HG02678 (cell line): ENCODE results near the gene URB1.
"Not testable (repeated sequence)": the region's sequence is repeated elsewhere in the genome, so short reads cannot be mapped to it uniquely, and the experiment has no call there.

Experiments used
- ATAC-seq: cut with Tn5 transposase; IDR thresholded peaks from one replicate; pipeline ENCODE4 v1.9.1; 2021; ENCODE audit warnings: mild to moderate bottlenecking, moderate library complexity; ENCODE audit not compliant: unreplicated experiment

URB1 gene

DNA sequence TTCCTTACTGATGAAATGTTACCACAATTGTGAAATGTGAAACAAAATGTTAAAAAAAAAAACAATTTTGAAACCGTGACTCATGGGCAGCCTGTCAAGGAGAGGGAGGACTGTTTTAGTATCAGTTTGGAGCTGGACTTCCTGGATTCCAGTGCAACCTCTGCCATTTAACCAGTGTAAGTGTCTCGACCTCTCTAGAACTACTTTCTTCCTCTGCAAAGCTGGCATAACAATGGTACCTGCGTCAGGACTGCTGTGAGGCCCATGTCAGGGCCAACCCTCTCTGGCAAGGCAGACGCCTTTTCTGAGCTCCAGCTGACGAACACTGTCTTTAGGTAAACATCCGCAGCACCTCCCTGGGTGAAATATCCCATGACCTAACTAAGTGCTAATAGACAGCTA, 20.9 kb downstream of the URB1 start:
- no peak for ATAC-seq

DNA sequence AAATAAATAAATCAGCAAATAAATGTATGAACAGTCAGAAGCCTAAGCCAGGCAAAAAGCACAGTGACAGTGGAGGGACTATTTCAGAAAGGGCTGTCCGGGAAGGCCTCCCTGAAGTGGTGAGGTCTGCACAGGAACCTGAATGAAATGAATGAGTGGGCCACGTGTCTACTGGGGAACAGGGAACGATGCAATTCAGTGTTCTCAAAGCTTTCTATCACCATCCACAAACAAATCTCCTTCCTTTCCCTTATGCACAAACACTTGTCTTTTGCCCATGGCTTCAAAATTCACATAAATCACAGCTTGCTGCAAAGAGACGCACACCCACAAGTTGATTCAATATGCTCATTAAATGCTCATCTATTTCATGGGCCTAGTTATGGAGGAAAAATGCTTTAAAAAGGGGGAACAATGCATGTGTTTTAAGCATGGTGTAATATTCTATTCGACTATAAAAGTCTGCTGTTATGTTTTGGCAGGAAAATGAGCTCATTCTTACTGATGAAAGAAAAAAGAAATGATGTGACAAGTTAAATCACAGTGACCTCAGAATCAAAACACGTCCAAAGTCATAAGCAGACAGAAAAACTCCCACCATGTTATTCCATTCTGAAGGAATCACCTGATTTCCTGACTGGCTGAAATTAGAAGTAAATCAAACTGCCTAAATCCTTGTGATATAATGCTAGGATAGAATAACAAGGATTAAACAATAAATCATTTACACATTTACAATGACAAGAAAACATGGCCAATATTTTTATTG, 21.6 kb downstream of the URB1 start:
- ATAC-seq = no peak

DNA sequence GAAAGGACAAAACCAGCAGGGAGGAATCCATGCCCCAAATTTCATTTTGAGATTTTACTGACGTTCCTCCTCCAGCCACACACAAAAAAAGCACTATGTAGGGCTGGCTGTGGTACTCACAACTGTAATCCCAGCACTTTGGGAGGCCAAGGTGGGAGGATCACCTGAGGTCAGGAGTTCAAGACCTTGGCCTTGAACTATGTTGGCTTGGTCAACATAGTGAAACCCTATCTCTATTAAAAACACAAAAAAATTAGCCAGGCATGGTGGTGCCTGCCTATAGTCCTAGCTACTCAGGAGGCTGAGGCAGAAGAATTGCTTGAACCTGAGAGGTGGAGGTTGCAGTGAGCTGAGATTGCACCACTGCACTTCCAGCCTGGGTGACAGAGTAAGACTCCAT, 23.9 kb downstream of the URB1 start:
- not testable (repeated sequence) for ATAC-seq

DNA sequence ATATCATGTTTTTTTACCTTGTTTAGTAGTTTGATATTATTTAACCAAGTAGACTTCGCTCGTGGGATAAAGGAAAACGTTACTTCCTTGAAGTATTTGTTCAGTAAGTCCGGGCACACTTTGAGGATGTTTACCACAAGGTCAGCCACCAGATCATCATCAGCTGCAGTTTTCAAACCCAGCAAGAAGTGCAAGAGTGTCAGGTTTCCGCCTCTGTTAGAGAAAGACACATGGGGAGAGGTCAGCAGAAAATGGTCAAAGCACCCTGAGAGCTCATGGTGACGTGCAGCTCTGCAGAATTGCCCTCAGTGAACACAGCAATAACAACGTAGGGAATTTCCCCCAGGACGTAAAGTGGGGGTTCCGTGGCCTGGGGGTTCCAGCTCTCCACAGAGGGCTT, 24.4 kb downstream of the URB1 start:
- no peak for ATAC-seq

DNA sequence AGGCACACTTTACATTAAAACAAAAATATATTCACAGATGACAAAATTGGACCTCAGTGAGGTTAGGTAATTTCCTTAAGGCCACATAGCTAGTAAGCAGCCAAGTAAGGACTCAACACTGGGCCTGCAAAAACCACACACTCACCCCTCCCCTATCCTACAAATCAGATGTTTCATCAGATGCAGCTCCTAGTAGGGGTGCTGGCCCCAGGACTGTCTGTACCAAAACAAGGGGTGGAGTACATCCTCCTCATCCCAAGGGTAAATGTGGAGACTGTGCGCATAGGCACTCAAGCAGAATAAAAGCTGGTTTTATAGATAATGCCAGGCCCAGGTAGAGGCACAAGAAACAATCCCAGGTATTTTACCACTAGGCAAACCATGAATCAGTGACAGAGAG, 25.7 kb downstream of the URB1 start:
- no peak for ATAC-seq

DNA sequence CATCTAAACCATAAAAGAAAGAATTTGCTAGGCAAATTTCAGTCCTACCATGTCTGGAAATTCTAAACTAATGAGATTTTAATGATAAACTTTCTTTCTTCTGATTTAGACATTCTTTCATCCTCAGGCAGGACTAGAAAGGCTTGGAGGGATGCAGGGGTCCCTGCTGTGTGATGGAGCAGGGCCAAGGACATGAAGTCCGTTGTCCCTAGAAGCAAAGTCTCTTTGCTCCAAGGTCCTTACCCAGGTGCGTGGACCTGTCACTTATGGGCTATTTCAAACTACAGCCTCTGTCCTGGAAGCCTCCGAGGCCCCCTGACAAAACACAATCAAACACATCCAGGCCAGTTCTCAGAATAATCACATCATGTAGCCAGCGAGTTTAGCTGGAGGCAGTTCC, 26.6 kb downstream of the URB1 start:
- ATAC-seq = no peak

DNA sequence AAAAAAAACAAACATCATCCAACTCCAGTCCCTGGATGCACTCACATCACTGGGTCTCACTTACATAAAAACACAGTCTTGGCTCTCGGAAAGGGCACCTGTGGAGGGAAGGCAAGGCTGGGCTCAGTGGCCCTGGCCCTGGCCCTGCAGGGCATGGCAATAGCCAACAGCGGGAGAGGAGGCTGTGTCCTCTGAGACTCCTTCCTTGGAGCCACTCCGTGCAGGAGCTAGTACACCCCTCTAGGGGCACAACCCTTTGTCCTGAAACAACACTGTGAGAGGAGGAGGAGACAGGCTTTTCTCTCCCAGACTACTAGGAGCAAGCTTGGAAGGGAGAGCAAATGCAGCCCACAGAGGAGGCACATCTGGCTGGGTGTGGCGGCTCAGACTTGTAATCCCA, 28.0 kb downstream of the URB1 start:
- ATAC-seq = no peak

DNA sequence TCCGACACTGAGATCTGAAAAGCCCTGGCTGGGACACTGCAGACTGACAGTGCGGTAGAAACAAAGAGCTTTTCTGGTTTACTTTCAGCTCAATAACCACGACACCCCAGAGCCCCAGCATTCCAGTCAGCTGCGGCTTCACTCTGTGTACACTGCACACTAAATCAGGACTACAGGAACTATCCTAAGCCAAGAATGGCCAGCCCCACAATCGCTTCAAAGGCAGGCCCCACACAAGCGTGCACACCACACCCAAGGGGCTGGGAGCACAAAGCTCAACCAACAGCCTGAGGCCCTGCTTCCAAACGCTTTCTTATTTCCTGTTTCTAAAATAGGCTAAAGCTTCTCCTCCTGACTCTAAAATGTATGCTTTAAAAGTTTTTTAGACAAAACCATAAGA, 28.4 kb downstream of the URB1 start:
- no peak for ATAC-seq

DNA sequence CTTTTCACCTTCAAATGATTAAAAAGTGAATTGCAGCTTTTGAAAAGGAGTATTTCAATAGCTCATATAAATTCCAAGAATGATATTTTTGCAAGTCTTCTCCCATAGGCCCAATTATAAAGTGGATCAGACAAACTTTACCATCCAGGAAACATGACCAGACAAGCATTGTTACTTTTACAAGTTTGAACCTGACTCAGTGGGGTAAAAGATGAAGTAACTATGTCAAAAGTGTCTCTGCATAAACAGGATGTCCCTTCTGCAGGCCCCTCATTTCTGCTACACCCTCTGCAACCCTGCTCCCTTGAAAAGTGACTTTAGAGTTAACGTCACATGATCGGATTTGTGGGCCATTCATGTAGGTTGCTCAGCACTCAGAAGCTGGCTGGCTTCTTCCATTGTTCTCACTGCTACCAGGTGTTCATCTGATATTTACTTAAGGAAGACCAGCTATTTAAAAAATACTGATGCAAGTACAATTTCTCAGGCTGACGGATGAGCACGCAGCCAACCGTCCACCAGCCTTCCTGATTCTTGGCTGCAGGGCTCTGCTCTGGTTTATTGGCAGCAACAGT, 32.3 kb downstream of the URB1 start:
- ATAC-seq = no peak

DNA sequence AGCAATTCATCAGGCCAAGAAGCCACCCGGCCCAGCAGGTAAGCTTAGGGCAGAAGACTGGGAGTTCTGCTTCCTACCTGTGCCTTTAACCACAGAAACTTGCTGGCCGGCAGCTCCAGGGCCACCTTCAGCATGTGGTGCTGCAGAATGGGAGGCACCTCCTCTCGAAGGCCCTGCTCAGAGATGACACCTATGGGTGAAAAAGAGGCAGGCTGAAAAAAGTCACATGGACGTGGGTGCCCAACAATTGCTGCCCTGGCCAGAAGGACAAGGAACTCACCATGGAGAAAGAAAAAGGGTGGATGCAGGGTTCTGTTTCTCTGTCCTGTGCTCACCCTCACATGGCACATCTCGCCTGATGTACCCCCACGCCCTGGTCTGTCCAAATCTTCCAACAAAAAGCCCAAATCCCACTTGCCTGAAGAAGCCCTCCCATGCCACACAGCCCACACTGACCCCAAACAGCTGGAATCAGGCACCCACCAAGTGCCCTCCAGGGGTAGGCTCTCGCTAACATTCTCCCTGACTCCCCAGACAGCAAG, 33.0 kb downstream of the URB1 start:
- no peak for ATAC-seq

DNA sequence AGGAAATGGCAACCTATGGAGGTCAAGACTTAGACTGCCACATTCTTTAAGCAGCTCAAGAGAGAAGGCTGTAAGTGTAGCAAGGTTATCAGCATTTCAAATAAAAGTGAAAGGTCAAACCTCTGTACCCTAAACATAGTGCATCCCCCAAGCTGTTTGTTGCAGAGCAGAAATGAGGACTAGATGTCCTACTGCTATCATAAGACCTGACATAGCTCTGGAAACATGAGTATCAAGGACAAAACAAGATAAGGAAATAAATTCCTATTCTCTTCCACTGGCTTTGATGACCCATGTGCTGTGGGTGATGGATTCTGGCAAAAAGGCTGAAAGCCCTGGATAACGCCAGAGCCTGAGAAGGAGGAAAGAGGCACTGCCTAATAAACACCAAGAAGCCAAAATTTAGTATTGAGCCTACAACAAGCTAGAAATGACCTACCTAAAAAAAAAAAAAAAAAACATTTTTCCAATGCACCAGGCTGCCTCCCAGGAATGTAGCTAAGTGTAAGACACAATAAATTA, 35.9 kb downstream of the URB1 start:
- no peak for ATAC-seq

DNA sequence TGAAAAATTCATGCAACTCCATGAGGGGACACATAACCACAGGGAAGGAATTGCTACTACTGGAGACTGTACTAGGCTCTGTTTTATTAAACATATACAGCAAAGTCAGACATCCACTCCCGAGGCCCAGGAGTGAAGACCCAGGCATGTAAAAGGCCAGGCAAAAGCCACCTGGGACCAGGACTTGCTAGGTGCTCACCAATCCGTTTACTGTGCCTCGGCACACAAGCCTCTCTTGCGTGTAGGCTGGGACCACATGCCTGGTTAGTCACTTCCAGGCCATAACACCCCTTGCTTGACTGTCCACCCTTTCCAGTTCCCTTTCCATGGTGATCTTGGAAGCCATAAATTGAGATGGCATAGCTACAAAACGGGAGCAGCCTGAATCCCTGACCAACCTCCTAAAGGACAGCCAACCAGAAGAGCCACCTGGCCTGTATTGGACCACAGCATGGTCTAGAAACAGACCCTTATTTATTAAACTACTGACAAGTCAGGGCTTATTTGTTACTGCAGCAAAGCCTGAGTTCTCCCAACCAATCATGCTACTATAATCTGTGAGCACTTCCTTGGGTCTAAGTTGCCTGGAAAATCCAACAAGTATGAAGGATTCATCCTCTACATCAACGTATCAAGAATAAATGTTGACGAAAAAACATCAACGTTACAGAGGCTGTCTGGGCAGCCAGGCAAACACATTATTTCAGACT, 39.7 kb downstream of the URB1 start:
- ATAC-seq = no peak

DNA sequence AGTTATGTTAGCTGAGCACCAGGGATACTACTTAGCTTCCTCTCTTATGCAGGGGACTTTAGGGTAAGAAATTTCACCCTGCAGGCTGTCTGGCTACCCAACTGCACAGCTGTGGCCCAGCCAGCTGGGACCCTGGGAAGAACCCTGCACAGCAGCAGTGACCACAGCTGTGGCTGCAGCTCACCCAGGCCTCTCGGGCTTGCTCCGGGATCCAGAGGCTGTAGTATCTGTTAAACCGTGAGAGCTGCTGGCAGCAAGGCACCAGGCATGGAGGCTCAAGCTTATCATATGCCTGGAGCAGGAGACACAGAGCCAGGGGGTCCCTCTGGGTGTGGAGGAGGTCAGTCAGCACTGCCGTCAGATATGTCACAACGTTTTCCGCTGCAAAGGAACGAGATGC, 40.3 kb downstream of the URB1 start:
- no peak for ATAC-seq

DNA sequence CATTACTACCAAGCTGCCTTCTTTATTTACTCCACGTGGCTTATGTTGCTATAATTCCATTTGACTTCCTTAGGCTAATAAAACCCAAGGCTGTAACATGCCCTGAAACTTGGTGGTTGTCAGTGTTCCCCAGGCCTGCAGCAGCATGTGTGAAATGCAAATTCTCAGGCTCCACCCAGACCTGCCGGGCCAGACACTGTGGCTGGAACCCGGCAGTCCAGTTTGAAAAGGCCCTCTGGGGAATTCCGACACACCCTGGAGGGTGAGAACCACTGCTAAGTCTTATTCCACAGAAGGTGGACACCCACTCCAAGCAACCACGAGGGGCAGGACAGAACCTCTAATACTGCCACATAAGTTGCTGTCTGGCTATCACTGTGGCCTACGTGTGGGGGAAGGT, 41.4 kb downstream of the URB1 start:
- ATAC-seq = no peak

DNA sequence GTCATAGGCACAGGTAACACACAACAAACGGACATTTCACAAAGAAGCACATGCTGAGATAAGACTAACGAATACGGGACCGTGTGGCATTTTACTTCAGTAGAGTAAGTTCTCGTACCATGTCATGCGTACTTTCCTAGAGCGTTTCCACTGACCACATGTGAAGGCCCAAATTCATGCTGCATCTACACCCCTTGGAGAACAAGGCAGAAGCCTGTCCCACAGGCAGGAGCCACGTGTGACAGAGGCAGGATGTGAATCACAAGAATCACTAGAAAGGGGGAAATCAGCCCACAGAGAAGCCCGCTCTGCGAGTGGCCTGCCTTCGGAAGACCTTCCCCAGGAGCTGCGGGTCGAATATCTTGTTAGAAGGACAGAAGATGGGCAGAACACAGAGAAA, 41.8 kb downstream of the URB1 start:
- no peak for ATAC-seq

DNA sequence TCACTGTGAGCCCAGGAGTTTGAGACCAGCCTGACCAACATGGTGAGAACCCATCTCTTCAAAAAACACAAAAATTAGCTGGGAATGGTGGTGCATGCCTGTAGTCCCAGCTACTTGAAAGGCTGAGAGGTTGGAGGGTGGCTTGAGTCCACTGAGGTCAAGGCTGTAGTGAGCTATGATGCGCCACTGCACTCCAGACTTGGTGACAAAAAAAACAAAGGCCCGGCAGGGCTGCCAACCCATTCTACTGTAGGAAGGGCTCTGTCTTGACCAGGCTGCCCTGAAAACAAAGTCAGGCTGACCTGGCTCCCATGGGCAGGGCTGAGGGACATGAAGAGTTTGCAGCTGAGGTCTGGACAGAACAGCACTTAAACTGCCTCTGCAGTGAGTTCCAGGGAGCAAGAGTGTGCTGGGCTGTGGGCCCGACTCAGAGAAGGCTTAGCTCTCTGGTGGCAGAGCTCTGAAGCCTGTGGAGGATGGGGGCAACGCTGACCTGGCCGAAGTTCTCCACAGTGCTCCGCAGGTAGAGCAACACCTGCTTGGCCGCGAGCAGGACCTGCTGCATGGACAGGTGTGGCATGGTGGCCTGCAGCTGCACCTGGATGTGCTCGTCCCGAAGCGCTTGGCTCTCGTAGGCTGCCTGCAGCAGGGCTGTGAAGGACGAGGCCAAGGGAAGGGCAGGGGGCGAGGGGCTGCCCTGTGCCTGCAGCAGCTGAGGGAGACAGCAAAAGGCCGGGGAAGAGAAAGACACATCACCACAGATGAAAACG, 42.4 kb downstream of the URB1 start:
- no peak for ATAC-seq

DNA sequence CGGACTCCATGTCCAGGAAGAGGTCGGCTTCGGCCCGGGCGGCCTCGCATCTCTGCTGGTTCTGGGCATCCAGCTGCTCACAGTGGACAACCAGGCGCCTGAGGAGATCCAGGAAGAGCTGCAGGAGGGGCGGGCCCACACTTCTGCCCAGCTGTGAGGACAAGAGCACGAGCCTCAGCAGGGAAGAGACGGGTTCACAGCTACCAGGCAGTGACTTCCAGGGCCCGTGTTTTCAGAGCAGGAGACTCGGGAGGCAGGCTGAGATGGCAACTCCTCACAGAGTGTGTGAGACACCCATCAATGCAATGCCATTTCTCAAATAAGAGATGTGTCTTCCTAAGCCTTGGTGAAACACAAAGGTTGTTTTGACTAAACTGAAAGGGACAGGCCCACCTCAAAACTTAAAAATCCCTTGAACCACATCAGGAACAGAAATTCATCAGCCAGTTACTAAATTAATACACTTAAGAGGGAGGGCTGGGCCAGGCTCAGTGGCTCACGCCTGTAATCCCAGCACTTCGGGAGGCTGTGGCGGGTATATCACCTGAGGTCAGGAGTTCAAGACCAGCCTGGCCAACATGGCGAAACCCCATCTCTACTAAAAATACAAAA, 43.4 kb downstream of the URB1 start:
- no peak for ATAC-seq

DNA sequence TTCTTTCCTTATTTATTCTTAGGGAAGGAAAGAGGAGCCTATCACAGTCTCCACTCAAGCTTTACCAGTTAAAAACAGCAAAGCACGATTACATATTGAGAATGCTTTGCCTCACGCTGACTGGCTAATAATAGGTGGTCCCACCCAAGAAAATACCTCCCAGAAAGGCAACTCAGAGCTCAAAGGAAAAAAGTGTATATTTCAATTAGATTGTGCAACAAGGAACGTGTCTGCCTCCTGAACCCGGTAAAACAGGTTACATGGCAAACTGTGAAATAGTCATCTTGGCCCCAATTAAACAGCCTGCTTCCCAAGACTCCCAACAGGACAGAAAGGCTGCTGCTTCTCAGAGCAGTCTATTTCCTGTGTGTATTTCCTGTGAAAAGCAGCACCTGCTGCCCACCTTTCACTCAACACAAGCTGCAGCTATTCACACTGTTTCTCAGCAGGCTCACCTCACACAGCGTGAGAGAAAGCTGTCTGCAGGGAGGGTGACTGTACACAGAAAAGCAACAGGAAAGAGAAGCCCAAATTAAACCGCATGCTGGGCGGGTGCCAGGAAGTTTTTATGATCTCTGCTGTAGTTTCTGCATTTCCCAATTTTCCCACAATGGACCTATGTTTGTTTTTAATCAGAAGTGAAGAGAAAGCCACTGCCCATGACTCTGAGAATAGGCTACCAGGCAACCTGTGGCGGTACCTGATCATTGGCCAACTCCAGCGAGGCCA, 44.0 kb downstream of the URB1 start:
- ATAC-seq = no peak

DNA sequence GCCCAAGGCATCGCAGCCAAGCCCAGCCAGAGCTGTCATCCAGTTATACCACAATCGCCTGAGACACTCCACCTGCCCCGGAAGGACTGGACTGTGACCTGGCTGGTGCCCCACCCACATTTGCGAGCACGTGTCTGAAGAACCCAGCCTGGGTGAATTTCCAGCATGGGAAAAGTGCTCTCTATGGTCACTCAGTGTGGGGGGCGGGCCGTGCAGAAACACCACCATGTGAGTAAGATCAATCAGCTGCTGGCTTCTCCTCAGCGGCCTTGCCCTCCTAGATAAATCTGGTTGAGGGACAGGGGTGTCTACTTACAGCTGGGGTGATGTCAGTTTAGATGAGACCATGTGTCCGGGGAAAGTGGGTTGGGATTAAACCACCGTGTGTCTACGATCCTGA, 44.8 kb downstream of the URB1 start:
- no peak for ATAC-seq

DNA sequence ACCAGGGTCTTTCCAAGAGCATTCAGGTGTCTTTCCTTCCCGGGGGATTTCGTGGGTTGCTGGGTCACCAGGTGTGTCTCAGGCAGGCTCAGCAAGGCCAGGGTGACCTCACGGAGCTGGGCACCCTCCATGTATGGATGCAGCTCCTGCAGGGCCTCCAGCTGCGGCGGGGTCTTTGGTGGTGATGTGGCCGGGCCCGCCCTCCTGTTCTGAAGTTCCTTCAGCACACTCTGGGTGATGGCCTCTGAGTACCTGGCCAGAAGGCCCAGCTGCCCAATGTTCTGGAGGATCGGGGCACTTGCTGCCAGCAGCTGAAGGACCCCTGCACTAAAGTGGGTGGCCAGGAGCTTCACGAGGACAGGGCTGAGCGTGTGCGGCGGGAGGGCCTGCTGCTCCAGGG, 45.5 kb downstream of the URB1 start:
- no peak for ATAC-seq
